CD4-positive, alpha-beta T cell (primary cell): Measurements from ENCODE around the gene HSP90AB1. TPM values are rescaled to one million over a fixed set of nuclear protein-coding genes. Genes with fewer than 3 reads are reported as not detected.

ENCODE experiments used
- ATAC-seq: fragments of 200-7000 bp; cut with Tn5 transposase; one replicate; pipeline ENCODE4 v1.10.0; 2022; ENCODE audit warnings: mild to moderate bottlenecking; ENCODE audit not compliant: poor library complexity
- CTCF ChIA-PET: fragments of 350-600 bp; sonication (Branson Sonifier 250); formaldehyde crosslinking; loops from one replicate; lab custom pipeline; 2021; ENCODE audit warnings: antibody characterized with exemption, inconsistent platforms; lab: Charles Lee
- POLR2A ChIA-PET: fragments of 350-600 bp; sonication (Branson Sonifier 250); formaldehyde crosslinking; loops from one replicate; lab custom pipeline; 2021; ENCODE audit warnings: antibody characterized with exemption, inconsistent platforms; lab: Charles Lee
- DNase-seq, 14 experiments: peaks; one replicate each; pipeline ENCODE4 v3.0.0-alpha.2; 2013 to 2020; ENCODE audit warnings: mixed read lengths in 2 of 14
- H3K27ac ChIP-seq, 2 donors: one replicate each; pipeline versions ENCODE4 v1.5.1 to v1.7.0; 2013; ENCODE audit warnings: low read length in 2 of 2, low read depth in 1 of 2, mild to moderate bottlenecking in 1 of 2
- H3K27me3 ChIP-seq, 2 experiments: 1 replicate in 1 of 2; 2 replicates in 1 of 2; pipeline versions ENCODE4 v1.6.1 to v1.7.0; 2013; ENCODE audit warnings: low read length in 2 of 2, control low read depth in 1 of 2, mild to moderate bottlenecking in 1 of 2, moderate library complexity in 1 of 2; ENCODE audit not compliant: insufficient read depth in 2 of 2, control insufficient read depth in 1 of 2
- H3K36me3 ChIP-seq: one replicate; pipeline ENCODE4 v1.6.1; 2013; ENCODE audit warnings: low read length, control low read depth; ENCODE audit not compliant: insufficient read depth
- H3K4me1 ChIP-seq: one replicate; pipeline ENCODE4 v1.6.1; 2013; ENCODE audit warnings: low read length, control low read depth; ENCODE audit not compliant: insufficient read depth
- H3K4me3 ChIP-seq: one replicate; pipeline ENCODE4 v1.5.1; 2013; ENCODE audit warnings: mild to moderate bottlenecking, low read length, moderate library complexity
- H3K9me3 ChIP-seq, 2 experiments: 1 replicate in 1 of 2; 2 replicates in 1 of 2; pipeline versions ENCODE4 v1.6.1 to v1.7.0; 2013; ENCODE audit warnings: low read length in 2 of 2, mild to moderate bottlenecking in 2 of 2, control low read depth in 1 of 2, moderate library complexity in 1 of 2; ENCODE audit not compliant: control insufficient read depth in 1 of 2, insufficient read depth in 1 of 2
- H3K27ac Mint-ChIP-seq: one replicate; pipeline ENCODE4 v1.8.0; 2020; ENCODE audit warnings: mixed read lengths
- H3K27me3 Mint-ChIP-seq: one replicate; pipeline ENCODE4 v1.8.0; 2021; ENCODE audit warnings: mixed read lengths
- H3K36me3 Mint-ChIP-seq: one replicate; pipeline ENCODE4 v1.8.0; 2021; ENCODE audit warnings: low read depth, mixed read lengths
- H3K4me1 Mint-ChIP-seq: one replicate; pipeline ENCODE4 v1.8.0; 2021; ENCODE audit warnings: low read depth, mixed read lengths
- H3K4me3 Mint-ChIP-seq: one replicate; pipeline ENCODE4 v1.8.0; 2020; ENCODE audit warnings: mild to moderate bottlenecking, mixed read lengths
- H3K9me3 Mint-ChIP-seq: one replicate; pipeline ENCODE4 v1.8.0; 2020; ENCODE audit warnings: mixed read lengths
- CTCF ChIP-seq: fragments of 200-600 bp; IDR thresholded peaks from one replicate; pipeline ENCODE4 v1.8.0; 2022; ENCODE audit warnings: antibody characterized with exemption, mild to moderate bottlenecking
- intact Hi-C, 2 experiments: fragments of 100-400 bp; cut with DNase I in 1 of 2; cut with micrococcal nuclease in 1 of 2; formaldehyde crosslinking; loops; one replicate each; pipeline versions ENCODE4 v1.15.1 to v1.9.0; 2023 to 2025; cut with DNase I, micrococcal nuclease
- total RNA-seq, 174 experiments: library from RNA in 2 of 174; stranded (reverse) in 2 of 174; gene quantifications; one replicate each; pipeline ENCODE4 v1.2.3 and lab custom pipeline; 2021 to 2026

HSP90AB1 gene
- total RNA-seq, 2 experiments from 2014 or later, result 401 to 405 TPM

- no peaks in the 10 kb centered on the region for H3K9me3 Mint-ChIP-seq
- no peaks in the 10 kb centered on the region for H3K27me3 Mint-ChIP-seq
- Histone ChIP-seq H3K4me3 (peak overlapping the region; percentile 95), H3K9me3 (no peaks in the 10 kb centered on the region), H3K4me1 (peaks cover 43% of the 10 kb centered on the region), H3K27ac (peak overlapping the region; percentile 63 to 76), H3K27me3 (no peaks in the 10 kb centered on the region), H3K36me3 (peaks cover 73% of the 10 kb centered on the region)
- H3K4me1 Mint-ChIP-seq, result peaks cover 58% of the 10 kb centered on the region
- ChIA-PET POLR2A (interaction anchor here (0.8 to 4.0 kb wide), 12 partner anchors 9 to 1081 kb away, joined by 3 to 135 read pairs (median 4); partner anchors contain the start of genes AARS2, GTPBP2, HSP90AB1 and SLC29A1), CTCF (interaction anchor here (0.9 to 2.6 kb wide), 15 partner anchors 9 to 568 kb away, joined by 3 to 12 read pairs (median 3); partner anchors contain the start of genes AARS2, HSP90AB1 and SLC29A1)
- no peak for TF ChIP-seq CTCF
- intact Hi-C loops, result loop anchor here (1.0 to 5.0 kb wide), 4 partner anchors 9 to 129 kb away; partner anchors contain the start of genes SLC29A1 (in 2 of the 2), MRPL14 (in 1 of the 2), NFKBIE (in 1 of the 2) and TMEM63B (in 1 of the 2)
- no peak for ATAC-seq
- peaks cover 74% of the 10 kb centered on the region for H3K36me3 Mint-ChIP-seq
- H3K27ac Mint-ChIP-seq, result peak overlapping the region; percentile 60
- H3K4me3 Mint-ChIP-seq, result peak overlapping the region; percentile 82
- peak in 3 of 14 experiments; percentile 20 to 57 (median 49) for DNase-seq
Measured at GRCh38 chr6:44255871-44256774, 9.2 kb downstream of the HSP90AB1 start.

- DNase-seq (no peak), ATAC-seq (peak; percentile 5)
- Mint-ChIP-seq H3K27me3 (no peaks in the 10 kb centered on the region), H3K9me3 (no peaks in the 10 kb centered on the region), H3K4me3 (peak overlapping the region; percentile 82), H3K27ac (peak overlapping the region; percentile 60), H3K36me3 (peaks cover 71% of the 10 kb centered on the region), H3K4me1 (peaks cover 57% of the 10 kb centered on the region)
- ChIA-PET POLR2A (interaction anchor here (0.8 to 4.0 kb wide), 11 partner anchors 8 to 1082 kb away, joined by 3 to 135 read pairs (median 3); partner anchors contain the start of genes AARS2, GTPBP2, HSP90AB1 and SLC29A1), CTCF (interaction anchor here (0.8 to 2.6 kb wide), 16 partner anchors 8 to 568 kb away, joined by 3 to 12 read pairs (median 3); partner anchors contain the start of genes AARS2, HSP90AB1 and SLC29A1)
- Histone ChIP-seq H3K36me3 (peaks cover 73% of the 10 kb centered on the region), H3K4me1 (peaks cover 48% of the 10 kb centered on the region), H3K27ac (peak overlapping the region; percentile 63 to 76), H3K9me3 (no peaks in the 10 kb centered on the region), H3K27me3 (no peaks in the 10 kb centered on the region), H3K4me3 (peak overlapping the region; percentile 95)
- intact Hi-C loops, result loop anchor here (1.0 to 5.0 kb wide), 5 partner anchors 9 to 129 kb away; partner anchors contain the start of genes SLC29A1 (in 2 of the 2), HSP90AB1 (in 1 of the 2), MRPL14 (in 1 of the 2) and NFKBIE (in 1 of the 2)
- TF ChIP-seq CTCF, result no peak
Measured at GRCh38 chr6:44256775-44257024, 9.8 kb downstream of the HSP90AB1 start.
